ENCODE data around the gene PBX1.

Gene PBX1

GRCh38 chr1:164707868-164708331, 148.9 kb downstream of the PBX1 start:
- no peak overlapping the region for H3K4me3 ChIP-seq (replicated peaks in 1 of 2; ENCODE audit: low read depth in 2 of 2, low read length in 2 of 2)
- no peak for TF ChIP-seq CTCF (IDR thresholded peaks at IDR 0.05; ENCODE audit: low read depth, low read length)
- DNase-seq (ENCODE audit: low read depth in 2 of 2) = peak; percentile 56 to 85

- TF ChIP-seq CTCF (IDR thresholded peaks at IDR 0.05; ENCODE audit: low read depth, low read length) = no peak
- DNase-seq (ENCODE audit: low read depth in 2 of 2) = no peak
- no peak overlapping the region for H3K4me3 ChIP-seq (replicated peaks in 1 of 2; ENCODE audit: low read depth in 2 of 2, low read length in 2 of 2)
These were observed 149.6 kb downstream of the PBX1 start for GRCh38 chr1:164708596-164708995.

GRCh38 chr1:164709126-164709525, 150.1 kb downstream of the PBX1 start:
- no peak overlapping the region for H3K4me3 ChIP-seq (replicated peaks in 1 of 2; ENCODE audit: low read depth in 2 of 2, low read length in 2 of 2)
- TF ChIP-seq CTCF (IDR thresholded peaks at IDR 0.05; ENCODE audit: low read depth, low read length) = no peak
- DNase-seq (ENCODE audit: low read depth in 2 of 2) = peak in 1 of 2 donors; percentile 39

- peak in 1 of 2 donors; percentile 39 for DNase-seq (ENCODE audit: low read depth in 2 of 2)
- no peak for TF ChIP-seq CTCF (IDR thresholded peaks at IDR 0.05; ENCODE audit: low read depth, low read length)
- no peak overlapping the region for H3K4me3 ChIP-seq (replicated peaks in 1 of 2; ENCODE audit: low read depth in 2 of 2, low read length in 2 of 2)
These were observed 150.7 kb downstream of the PBX1 start for GRCh38 chr1:164709541-164710278.

- no peak overlapping the region for H3K4me3 ChIP-seq (replicated peaks in 1 of 2; ENCODE audit: low read depth in 2 of 2, low read length in 2 of 2)
- peak; percentile 35 to 56 for DNase-seq (ENCODE audit: low read depth in 2 of 2)
- TF ChIP-seq CTCF (IDR thresholded peaks at IDR 0.05; ENCODE audit: low read depth, low read length) = no peak
These were observed 153.4 kb downstream of the PBX1 start for GRCh38 chr1:164712131-164713036.

- peak in 1 of 2 donors; percentile 63 for DNase-seq (ENCODE audit: low read depth in 2 of 2)
- TF ChIP-seq CTCF (IDR thresholded peaks at IDR 0.05; ENCODE audit: low read depth, low read length) = no peak
- H3K4me3 ChIP-seq (replicated peaks in 1 of 2; ENCODE audit: low read depth in 2 of 2, low read length in 2 of 2) = no peak overlapping the region
These were observed 154.6 kb downstream of the PBX1 start for GRCh38 chr1:164713456-164714207.
